ENCODE measurements around the gene SLC22A23.
A peak's percentile ranks its signal among the peaks of the same experiment; 100 is the strongest.

Gene SLC22A23

GRCh38 chr6:3414327-3415081 lies 42.3 kb downstream of the SLC22A23 start:
- H3K4me3 ChIP-seq (ENCODE audit: low read length), result no peak overlapping the region
- TF ChIP-seq, protein P1, sequence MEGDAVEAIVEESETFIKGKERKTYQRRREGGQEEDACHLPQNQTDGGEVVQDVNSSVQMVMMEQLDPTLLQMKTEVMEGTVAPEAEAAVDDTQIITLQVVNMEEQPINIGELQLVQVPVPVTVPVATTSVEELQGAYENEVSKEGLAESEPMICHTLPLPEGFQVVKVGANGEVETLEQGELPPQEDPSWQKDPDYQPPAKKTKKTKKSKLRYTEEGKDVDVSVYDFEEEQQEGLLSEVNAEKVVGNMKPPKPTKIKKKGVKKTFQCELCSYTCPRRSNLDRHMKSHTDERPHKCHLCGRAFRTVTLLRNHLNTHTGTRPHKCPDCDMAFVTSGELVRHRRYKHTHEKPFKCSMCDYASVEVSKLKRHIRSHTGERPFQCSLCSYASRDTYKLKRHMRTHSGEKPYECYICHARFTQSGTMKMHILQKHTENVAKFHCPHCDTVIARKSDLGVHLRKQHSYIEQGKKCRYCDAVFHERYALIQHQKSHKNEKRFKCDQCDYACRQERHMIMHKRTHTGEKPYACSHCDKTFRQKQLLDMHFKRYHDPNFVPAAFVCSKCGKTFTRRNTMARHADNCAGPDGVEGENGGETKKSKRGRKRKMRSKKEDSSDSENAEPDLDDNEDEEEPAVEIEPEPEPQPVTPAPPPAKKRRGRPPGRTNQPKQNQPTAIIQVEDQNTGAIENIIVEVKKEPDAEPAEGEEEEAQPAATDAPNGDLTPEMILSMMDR (conservative IDR thresholded peaks at IDR 0.05; ENCODE audit: low read length), result no peak
- no peak for DNase-seq (ENCODE audit: low read depth)

- TF ChIP-seq, protein P1 (conservative IDR thresholded peaks at IDR 0.05; ENCODE audit: low read length), result no peak
- DNase-seq (ENCODE audit: low read depth), result no peak
- H3K4me3 ChIP-seq (ENCODE audit: low read length), result no peak overlapping the region
Observed at GRCh38 chr6:3413592-3413991, 43.3 kb downstream of the SLC22A23 start.

DNA sequence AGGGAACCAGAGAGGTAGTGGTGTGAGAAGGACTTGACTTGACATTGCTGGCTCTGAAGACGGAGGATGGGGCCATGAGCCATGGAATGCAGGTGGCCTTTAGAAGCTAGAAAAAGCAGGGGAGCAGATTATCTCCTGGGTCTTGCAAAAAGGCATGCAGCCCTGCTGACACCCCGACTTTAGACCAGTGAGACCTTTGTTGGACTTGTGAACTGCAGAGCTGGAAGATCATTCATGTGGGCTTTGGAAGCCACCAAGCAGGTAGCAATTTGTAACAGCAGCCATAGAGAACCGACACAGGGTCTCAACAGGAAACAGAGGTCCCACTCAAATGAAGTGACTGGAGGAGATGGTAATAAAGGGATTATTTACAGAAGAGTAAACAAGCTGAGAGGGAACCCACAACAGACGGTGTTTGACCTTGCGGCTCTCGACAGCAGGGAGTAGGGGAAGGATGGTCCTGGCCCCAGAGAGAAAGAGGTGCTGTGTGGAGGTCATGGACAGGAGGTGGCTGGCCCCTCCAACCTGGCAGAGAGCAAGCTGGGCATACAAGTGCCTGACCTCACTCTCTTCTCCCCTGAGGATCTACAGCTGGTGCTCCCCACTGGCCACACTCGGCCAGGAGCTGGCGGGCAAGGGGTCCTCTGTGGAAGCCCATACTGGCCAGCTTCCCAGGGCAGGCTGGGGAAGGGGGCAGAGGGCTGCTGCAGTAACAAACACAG lies 43.9 kb downstream of the SLC22A23 start:
- TF ChIP-seq, protein P1 (conservative IDR thresholded peaks at IDR 0.05; ENCODE audit: low read length), result no peak
- H3K4me3 ChIP-seq (ENCODE audit: low read length), result no peak overlapping the region
- no peak for DNase-seq (ENCODE audit: low read depth)

GRCh38 chr6:3411967-3412778 lies 44.7 kb downstream of the SLC22A23 start:
- TF ChIP-seq, protein P1 (conservative IDR thresholded peaks at IDR 0.05; ENCODE audit: low read length), result no peak
- no peak overlapping the region for H3K4me3 ChIP-seq (ENCODE audit: low read length)
- no peak for DNase-seq (ENCODE audit: low read depth)

GRCh38 chr6:3410385-3411360 lies 46.2 kb downstream of the SLC22A23 start:
- peak; percentile 52 for DNase-seq (ENCODE audit: low read depth)
- TF ChIP-seq, protein P1 (conservative IDR thresholded peaks at IDR 0.05; ENCODE audit: low read length), result peak; percentile 80

GRCh38 chr6:3409699-3410384 lies 47.0 kb downstream of the SLC22A23 start:
- no peak overlapping the region for H3K4me3 ChIP-seq (ENCODE audit: low read length)
- TF ChIP-seq, protein P1 (conservative IDR thresholded peaks at IDR 0.05; ENCODE audit: low read length), result no peak
- DNase-seq (ENCODE audit: low read depth), result no peak

More at GRCh38 chr6:3410385-3411360, 46.2 kb downstream of the SLC22A23 start:
- no peak overlapping the region for H3K4me3 ChIP-seq (ENCODE audit: low read length)
